ENCODE results near the gene EGR1. TPM values are rescaled to one million over a fixed set of nuclear protein-coding genes. Genes with fewer than 3 reads are reported as not detected.

The EGR1 gene
- total RNA-seq, 4 donors from 2014 or later, result 12.0 to 37.3 (median 15.6) TPM

DNA sequence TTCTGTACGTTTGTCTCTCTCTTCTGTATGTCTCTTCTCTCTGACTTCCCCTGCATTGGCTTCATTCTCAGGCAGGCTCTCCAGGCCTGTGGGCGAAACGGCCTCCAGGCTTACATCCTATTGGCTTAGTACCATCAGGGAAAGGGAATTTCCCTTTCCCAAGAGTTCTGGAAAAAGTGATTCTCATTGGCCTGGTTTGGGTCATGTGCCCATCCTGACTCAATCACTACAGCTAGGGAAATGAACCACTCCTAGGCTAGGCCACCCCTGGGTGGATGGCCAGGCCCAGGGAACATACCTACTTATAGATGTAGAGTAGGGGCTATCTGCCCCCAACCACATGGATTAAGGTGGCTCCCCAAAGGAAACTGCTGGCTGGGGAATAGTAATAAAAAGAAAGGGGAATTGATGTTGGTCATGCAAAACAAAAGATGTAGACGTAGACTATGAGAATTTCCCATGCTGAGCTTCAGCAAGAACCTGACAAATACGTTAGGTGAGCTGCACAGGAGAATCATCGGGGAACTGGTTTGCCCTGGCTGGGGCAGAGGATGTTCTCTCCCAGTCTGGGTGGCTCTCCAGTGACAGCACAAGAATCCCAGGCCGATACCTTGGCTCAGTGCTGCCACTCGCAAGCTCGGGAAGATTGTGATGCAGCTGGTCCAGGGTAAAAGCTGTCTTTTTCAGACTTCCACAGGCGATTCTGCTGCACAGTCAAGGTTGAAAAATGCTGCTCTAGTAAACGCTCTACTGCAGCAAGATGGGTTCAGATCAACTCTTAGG lies 3.7 kb upstream of the EGR1 start:
- WGBS, 2 donors (ENCODE audit: low coverage in 1 of 2), result 50 to 52% methylated on average over 5 to 6 of the region's 11 CpGs
- Histone ChIP-seq H3K27ac (peak overlapping the region in 2 of 4 donors; percentile 1 to 9), H3K4me3 (no peak overlapping the region), H3K36me3 (no peaks in the 10 kb centered on the region), H3K4me1 (peaks cover 0 to 59% (median 14%) of the 10 kb centered on the region in 3 donors), H3K27me3 (no peaks in the 10 kb centered on the region), H3K9me3 (no peaks in the 10 kb centered on the region)
- no peak for ATAC-seq
- TF ChIP-seq, protein P1, sequence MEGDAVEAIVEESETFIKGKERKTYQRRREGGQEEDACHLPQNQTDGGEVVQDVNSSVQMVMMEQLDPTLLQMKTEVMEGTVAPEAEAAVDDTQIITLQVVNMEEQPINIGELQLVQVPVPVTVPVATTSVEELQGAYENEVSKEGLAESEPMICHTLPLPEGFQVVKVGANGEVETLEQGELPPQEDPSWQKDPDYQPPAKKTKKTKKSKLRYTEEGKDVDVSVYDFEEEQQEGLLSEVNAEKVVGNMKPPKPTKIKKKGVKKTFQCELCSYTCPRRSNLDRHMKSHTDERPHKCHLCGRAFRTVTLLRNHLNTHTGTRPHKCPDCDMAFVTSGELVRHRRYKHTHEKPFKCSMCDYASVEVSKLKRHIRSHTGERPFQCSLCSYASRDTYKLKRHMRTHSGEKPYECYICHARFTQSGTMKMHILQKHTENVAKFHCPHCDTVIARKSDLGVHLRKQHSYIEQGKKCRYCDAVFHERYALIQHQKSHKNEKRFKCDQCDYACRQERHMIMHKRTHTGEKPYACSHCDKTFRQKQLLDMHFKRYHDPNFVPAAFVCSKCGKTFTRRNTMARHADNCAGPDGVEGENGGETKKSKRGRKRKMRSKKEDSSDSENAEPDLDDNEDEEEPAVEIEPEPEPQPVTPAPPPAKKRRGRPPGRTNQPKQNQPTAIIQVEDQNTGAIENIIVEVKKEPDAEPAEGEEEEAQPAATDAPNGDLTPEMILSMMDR (IDR thresholded peaks at IDR 0.05), result no peak

GRCh38 chr5:138463419-138464007 lies 1.8 kb upstream of the EGR1 start:
- Histone ChIP-seq H3K27me3 (no peaks in the 10 kb centered on the region), H3K27ac (peak overlapping the region; percentile 90 to 99 (median 97)), H3K9me3 (no peaks in the 10 kb centered on the region), H3K4me1 (peaks cover 0 to 65% (median 17%) of the 10 kb centered on the region in 3 donors), H3K4me3 (peak overlapping the region; percentile 54 to 85), H3K36me3 (no peaks in the 10 kb centered on the region)
- 9 to 10% methylated on average over 7 to 17 of the region's 21 CpGs for WGBS, 2 donors (ENCODE audit: low coverage in 1 of 2)
- peak; percentile 2 for ATAC-seq
- TF ChIP-seq POLR2A (IDR thresholded peaks at IDR 0.05) (no peak), EP300 (IDR thresholded peaks at IDR 0.05) (no peak), POLR2AphosphoS5 (IDR thresholded peaks at IDR 0.05) (no peak)
- TF ChIP-seq, protein P1 (IDR thresholded peaks at IDR 0.05), result no peak

- Histone ChIP-seq H3K9me3 (no peaks in the 10 kb centered on the region), H3K27me3 (no peaks in the 10 kb centered on the region), H3K4me3 (peak overlapping the region; percentile 54 to 85), H3K4me1 (peaks cover 0 to 60% (median 16%) of the 10 kb centered on the region in 3 donors), H3K27ac (peak overlapping the region; percentile 90 to 99 (median 97)), H3K36me3 (no peaks in the 10 kb centered on the region)
- TF ChIP-seq POLR2A (IDR thresholded peaks at IDR 0.05), result peak; percentile 66 to 87
- TF ChIP-seq EP300 (IDR thresholded peaks at IDR 0.05), result no peak
- peak; percentile 82 for TF ChIP-seq POLR2AphosphoS5 (IDR thresholded peaks at IDR 0.05)
- TF ChIP-seq, protein P1 (IDR thresholded peaks at IDR 0.05), result peak in 3 of 4 experiments; percentile 91 to 94 (median 92)
- no CpG with 5 or more reads among the region's 34 CpGs for WGBS, 2 donors (ENCODE audit: low coverage in 1 of 2)
- peak; percentile 70 for ATAC-seq
Measured at GRCh38 chr5:138464008-138464387, 1.3 kb upstream of the EGR1 start.

- peak; percentile 85 for ATAC-seq
- no CpG with 5 or more reads among the region's 64 CpGs for WGBS, 2 donors (ENCODE audit: low coverage in 1 of 2)
- Histone ChIP-seq H3K27me3 (no peaks in the 10 kb centered on the region), H3K9me3 (no peaks in the 10 kb centered on the region), H3K4me1 (peaks cover 0 to 54% (median 16%) of the 10 kb centered on the region in 3 donors), H3K36me3 (no peaks in the 10 kb centered on the region), H3K4me3 (peak overlapping the region; percentile 54 to 85), H3K27ac (peak overlapping the region; percentile 90 to 99 (median 97))
- TF ChIP-seq, protein P1 (IDR thresholded peaks at IDR 0.05), result peak in 3 of 4 experiments; percentile 1 to 9 (median 2)
- TF ChIP-seq EP300 (IDR thresholded peaks at IDR 0.05) (no peak), POLR2AphosphoS5 (IDR thresholded peaks at IDR 0.05) (peak; percentile 78), POLR2A (IDR thresholded peaks at IDR 0.05) (peak; percentile 59 to 61)
Measured at GRCh38 chr5:138464388-138465260, 655 bp upstream of the EGR1 start.
